ENCODE results near the gene CDH13.

The CDH13 gene

DNA sequence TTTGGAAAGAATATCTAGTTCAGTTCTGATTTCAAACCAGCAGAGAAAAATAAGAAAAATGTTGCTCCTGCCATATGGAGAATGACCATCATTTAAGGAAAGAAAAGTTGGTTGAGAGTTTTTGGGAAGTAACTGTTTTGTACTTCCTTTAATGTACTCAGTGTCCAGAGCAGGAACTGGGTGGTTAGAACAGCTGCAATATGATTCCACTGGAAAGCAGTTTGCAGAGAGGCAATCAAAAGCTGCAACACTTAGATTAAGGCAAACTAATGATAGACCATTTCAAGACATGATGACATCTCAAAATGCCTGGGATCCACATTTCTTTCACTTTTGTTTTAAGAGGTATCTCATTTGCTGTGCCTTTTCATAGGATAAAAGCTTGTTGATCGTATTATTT is 867.7 kb downstream of the CDH13 start:
- Histone ChIP-seq H4K20me1 (ENCODE audit: insufficient read depth, low read length) (no peaks in the 10 kb centered on the region), H2AFZ (ENCODE audit: low read length) (no peak overlapping the region), H3K9me3 (replicated peaks; ENCODE audit: insufficient read depth, low read length) (no peaks in the 10 kb centered on the region), H3K27ac (ENCODE audit: low read length) (no peak overlapping the region), H3K79me2 (ENCODE audit: low read length) (no peaks in the 10 kb centered on the region), H3K27me3 (replicated peaks; ENCODE audit: insufficient read depth, low read length) (no peaks in the 10 kb centered on the region), H3K9ac (ENCODE audit: low read length) (no peak overlapping the region), H3K4me1 (ENCODE audit: low read length) (no peaks in the 10 kb centered on the region), H3K36me3 (replicated peaks; ENCODE audit: insufficient read depth, low read length) (no peaks in the 10 kb centered on the region), H3K4me2 (ENCODE audit: low read depth, low read length) (no peak overlapping the region), H3K4me3 (ENCODE audit: low read length) (no peak overlapping the region), H3F3A (ENCODE audit: insufficient read depth, low read length) (no peaks in the 10 kb centered on the region), H3K9me2 (replicated peaks; ENCODE audit: insufficient read depth, low read length) (no peaks in the 10 kb centered on the region)
- no peak for TF ChIP-seq EZH2 (optimal IDR thresholded peaks at IDR 0.05; ENCODE audit: low read depth, low read length)
- TF ChIP-seq, protein P1, sequence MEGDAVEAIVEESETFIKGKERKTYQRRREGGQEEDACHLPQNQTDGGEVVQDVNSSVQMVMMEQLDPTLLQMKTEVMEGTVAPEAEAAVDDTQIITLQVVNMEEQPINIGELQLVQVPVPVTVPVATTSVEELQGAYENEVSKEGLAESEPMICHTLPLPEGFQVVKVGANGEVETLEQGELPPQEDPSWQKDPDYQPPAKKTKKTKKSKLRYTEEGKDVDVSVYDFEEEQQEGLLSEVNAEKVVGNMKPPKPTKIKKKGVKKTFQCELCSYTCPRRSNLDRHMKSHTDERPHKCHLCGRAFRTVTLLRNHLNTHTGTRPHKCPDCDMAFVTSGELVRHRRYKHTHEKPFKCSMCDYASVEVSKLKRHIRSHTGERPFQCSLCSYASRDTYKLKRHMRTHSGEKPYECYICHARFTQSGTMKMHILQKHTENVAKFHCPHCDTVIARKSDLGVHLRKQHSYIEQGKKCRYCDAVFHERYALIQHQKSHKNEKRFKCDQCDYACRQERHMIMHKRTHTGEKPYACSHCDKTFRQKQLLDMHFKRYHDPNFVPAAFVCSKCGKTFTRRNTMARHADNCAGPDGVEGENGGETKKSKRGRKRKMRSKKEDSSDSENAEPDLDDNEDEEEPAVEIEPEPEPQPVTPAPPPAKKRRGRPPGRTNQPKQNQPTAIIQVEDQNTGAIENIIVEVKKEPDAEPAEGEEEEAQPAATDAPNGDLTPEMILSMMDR (IDR thresholded peaks at IDR 0.05; ENCODE audit: low read length), result no peak
- TF ChIP-seq EZH2phosphoT487 (IDR thresholded peaks at IDR 0.05; ENCODE audit: low read length), result no peak
- DNase-seq, result no peak

DNA sequence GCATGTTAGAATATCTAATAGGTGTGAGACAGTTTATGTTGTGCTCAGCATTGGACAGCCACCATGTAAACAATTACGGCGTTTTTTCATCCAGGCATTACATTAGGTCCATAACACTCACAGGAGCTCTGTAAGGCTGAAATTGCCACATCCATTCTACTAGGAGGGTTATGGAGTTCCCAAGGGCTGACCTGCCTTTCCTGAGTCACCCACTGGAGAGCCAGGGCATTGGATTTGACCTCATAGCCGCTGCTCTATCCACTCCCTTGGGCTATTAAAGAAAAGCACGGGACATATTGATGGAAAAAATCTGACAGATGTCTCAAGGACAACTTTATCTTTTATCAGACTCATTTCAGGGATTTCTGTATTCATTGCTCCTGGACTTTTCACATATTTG is 874.7 kb downstream of the CDH13 start:
- Histone ChIP-seq H3K9me3 (replicated peaks; ENCODE audit: insufficient read depth, low read length) (no peaks in the 10 kb centered on the region), H4K20me1 (ENCODE audit: insufficient read depth, low read length) (no peaks in the 10 kb centered on the region), H3K27ac (ENCODE audit: low read length) (no peak overlapping the region), H3F3A (ENCODE audit: insufficient read depth, low read length) (no peaks in the 10 kb centered on the region), H2AFZ (ENCODE audit: low read length) (no peak overlapping the region), H3K9ac (ENCODE audit: low read length) (no peak overlapping the region), H3K9me2 (replicated peaks; ENCODE audit: insufficient read depth, low read length) (no peaks in the 10 kb centered on the region), H3K4me2 (ENCODE audit: low read depth, low read length) (no peak overlapping the region), H3K79me2 (ENCODE audit: low read length) (no peaks in the 10 kb centered on the region), H3K36me3 (replicated peaks; ENCODE audit: insufficient read depth, low read length) (no peaks in the 10 kb centered on the region), H3K4me1 (ENCODE audit: low read length) (no peaks in the 10 kb centered on the region), H3K27me3 (replicated peaks; ENCODE audit: insufficient read depth, low read length) (no peaks in the 10 kb centered on the region), H3K4me3 (ENCODE audit: low read length) (no peak overlapping the region)
- TF ChIP-seq EZH2 (optimal IDR thresholded peaks at IDR 0.05; ENCODE audit: low read depth, low read length), result no peak
- TF ChIP-seq, protein P1 (IDR thresholded peaks at IDR 0.05; ENCODE audit: low read length), result no peak
- TF ChIP-seq EZH2phosphoT487 (IDR thresholded peaks at IDR 0.05; ENCODE audit: low read length), result no peak
- DNase-seq, result no peak

DNA sequence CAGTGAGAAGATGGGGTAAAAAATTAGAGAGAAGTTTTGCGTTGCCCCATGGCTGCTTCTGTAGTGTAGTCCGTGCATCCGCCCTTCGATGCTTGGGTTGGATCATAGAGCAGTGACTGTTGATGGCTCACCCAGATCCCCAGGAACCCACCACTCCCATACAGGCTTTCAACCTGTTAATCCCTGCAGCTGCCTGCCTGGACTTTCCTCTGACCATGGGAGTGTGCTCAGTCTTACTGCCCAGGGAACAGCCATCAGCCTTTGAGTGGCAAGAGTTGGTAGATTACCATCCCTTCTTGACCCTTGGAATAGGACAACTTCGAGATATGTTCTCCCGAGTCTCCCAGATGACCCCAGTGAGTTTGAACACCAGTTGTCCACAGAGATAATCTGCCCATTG is 881.5 kb downstream of the CDH13 start:
- H3K4me2 ChIP-seq (ENCODE audit: low read depth, low read length), result no peak overlapping the region
- H3K79me2 ChIP-seq (ENCODE audit: low read length), result no peaks in the 10 kb centered on the region
- no peak overlapping the region for H3K27ac ChIP-seq (ENCODE audit: low read length)
- H3K4me3 ChIP-seq (ENCODE audit: low read length), result no peak overlapping the region
- no peaks in the 10 kb centered on the region for H4K20me1 ChIP-seq (ENCODE audit: insufficient read depth, low read length)
- no peak for DNase-seq
- H3K36me3 ChIP-seq (replicated peaks; ENCODE audit: insufficient read depth, low read length), result no peaks in the 10 kb centered on the region
- H3K27me3 ChIP-seq (replicated peaks; ENCODE audit: insufficient read depth, low read length), result no peaks in the 10 kb centered on the region
- H3K9me3 ChIP-seq (replicated peaks; ENCODE audit: insufficient read depth, low read length), result no peaks in the 10 kb centered on the region
- H2AFZ ChIP-seq (ENCODE audit: low read length), result no peak overlapping the region
- TF ChIP-seq EZH2 (optimal IDR thresholded peaks at IDR 0.05; ENCODE audit: low read depth, low read length) (no peak), EZH2phosphoT487 (IDR thresholded peaks at IDR 0.05; ENCODE audit: low read length) (no peak)
- TF ChIP-seq, protein P1 (IDR thresholded peaks at IDR 0.05; ENCODE audit: low read length), result no peak
- H3F3A ChIP-seq (ENCODE audit: insufficient read depth, low read length), result no peaks in the 10 kb centered on the region
- H3K4me1 ChIP-seq (ENCODE audit: low read length), result no peaks in the 10 kb centered on the region
- H3K9ac ChIP-seq (ENCODE audit: low read length), result no peak overlapping the region
- no peaks in the 10 kb centered on the region for H3K9me2 ChIP-seq (replicated peaks; ENCODE audit: insufficient read depth, low read length)
